HFFc6 (cell line): ENCODE data around the gene LRP1B. TPM values are rescaled to one million over a fixed set of nuclear protein-coding genes. Genes with fewer than 3 reads are reported as not detected.
A peak's percentile ranks its signal among the peaks of the same experiment; 100 is the strongest.

Experiments
- DNase-seq: peaks from one replicate; pipeline ENCODE4 v3.0.0-alpha.2; 2018
- H3K27ac Mint-ChIP-seq: 2 replicates; pipeline ENCODE4 v1.8.0; 2020; ENCODE audit warnings: mild to moderate bottlenecking, mixed read lengths
- H3K27me3 Mint-ChIP-seq: 2 replicates; pipeline ENCODE4 v1.8.0; 2021; ENCODE audit warnings: mild to moderate bottlenecking, moderate library complexity, mixed read lengths; ENCODE audit not compliant: insufficient read depth
- H3K36me3 Mint-ChIP-seq: 2 replicates; pipeline ENCODE4 v1.8.0; 2021; ENCODE audit warnings: low read depth, mixed read lengths
- H3K4me1 Mint-ChIP-seq: 2 replicates; pipeline ENCODE4 v1.8.0; 2020; ENCODE audit warnings: low read depth, mixed read lengths
- H3K4me3 Mint-ChIP-seq: 2 replicates; pipeline ENCODE4 v1.8.0; 2020; ENCODE audit warnings: mild to moderate bottlenecking, moderate library complexity, mixed read lengths
- H3K9me3 Mint-ChIP-seq: 2 replicates; pipeline ENCODE4 v1.8.0; 2020; ENCODE audit warnings: mild to moderate bottlenecking, mixed read lengths
- CTCF ChIP-seq: fragments of 200-600 bp; sonication (generic); IDR thresholded peaks from 2 replicates; pipeline ENCODE4 v1.5.0; 2021; ENCODE audit warnings: antibody characterized with exemption, mild to moderate bottlenecking
- total RNA-seq, 6 experiments: library from RNA; stranded (reverse); fragmentation: NEBNext Ultra II Directional; extraction: Animal tissue kit (Norgen Biotek cat#: 25700); gene quantifications; 2 replicates in 1 of 6; 3 replicates in 5 of 6; pipeline ENCODE4 v1.2.3, GENCODE V29; 2021

Gene LRP1B
- total RNA-seq, 6 experiments from 2014 or later = not detected

- TF ChIP-seq CTCF = no peak
- Mint-ChIP-seq H3K27me3 (no peaks in the 10 kb centered on the region), H3K9me3 (no peaks in the 10 kb centered on the region), H3K4me1 (no peaks in the 10 kb centered on the region), H3K27ac (no peak overlapping the region), H3K4me3 (no peak overlapping the region), H3K36me3 (no peaks in the 10 kb centered on the region)
- no peak for DNase-seq
These were observed 1068.8 kb downstream of the LRP1B start for GRCh38 chr2:141062031-141062430.

- H3K36me3 Mint-ChIP-seq = no peaks in the 10 kb centered on the region
- no peak for TF ChIP-seq CTCF
- H3K4me3 Mint-ChIP-seq = no peak overlapping the region
- no peaks in the 10 kb centered on the region for H3K4me1 Mint-ChIP-seq
- H3K27ac Mint-ChIP-seq = no peak overlapping the region
- H3K9me3 Mint-ChIP-seq = no peaks in the 10 kb centered on the region
- no peak for DNase-seq
- no peaks in the 10 kb centered on the region for H3K27me3 Mint-ChIP-seq
These were observed 1072.3 kb downstream of the LRP1B start for GRCh38 chr2:141058556-141058955.

GRCh38 chr2:141055531-141055930, 1075.3 kb downstream of the LRP1B start:
- peak; percentile 67 for DNase-seq
- peak overlapping the region; percentile 67; the same call in 1 of the 2 replicates for H3K27ac Mint-ChIP-seq
- no peak for TF ChIP-seq CTCF
- no peaks in the 10 kb centered on the region for H3K36me3 Mint-ChIP-seq
- no peaks in the 10 kb centered on the region for H3K4me1 Mint-ChIP-seq
- H3K4me3 Mint-ChIP-seq = no peak overlapping the region; the same call in 1 of the 2 replicates
- no peaks in the 10 kb centered on the region for H3K27me3 Mint-ChIP-seq
- H3K9me3 Mint-ChIP-seq = no peaks in the 10 kb centered on the region

GRCh38 chr2:141048951-141049350, 1081.9 kb downstream of the LRP1B start:
- Mint-ChIP-seq H3K36me3 (no peaks in the 10 kb centered on the region), H3K9me3 (no peaks in the 10 kb centered on the region), H3K4me1 (no peaks in the 10 kb centered on the region), H3K27me3 (no peaks in the 10 kb centered on the region), H3K4me3 (no peak overlapping the region), H3K27ac (no peak overlapping the region)
- no peak for TF ChIP-seq CTCF
- DNase-seq = no peak

GRCh38 chr2:141041281-141041680, 1089.5 kb downstream of the LRP1B start:
- Mint-ChIP-seq H3K27me3 (no peaks in the 10 kb centered on the region), H3K4me1 (no peaks in the 10 kb centered on the region), H3K27ac (no peak overlapping the region), H3K4me3 (no peak overlapping the region), H3K9me3 (no peaks in the 10 kb centered on the region), H3K36me3 (no peaks in the 10 kb centered on the region)
- no peak for TF ChIP-seq CTCF
- no peak for DNase-seq

- no peaks in the 10 kb centered on the region for H3K36me3 Mint-ChIP-seq
- no peak overlapping the region for H3K27ac Mint-ChIP-seq
- H3K4me3 Mint-ChIP-seq = no peak overlapping the region
- no peak for TF ChIP-seq CTCF
- no peaks in the 10 kb centered on the region for H3K9me3 Mint-ChIP-seq
- DNase-seq = no peak
- no peaks in the 10 kb centered on the region for H3K4me1 Mint-ChIP-seq
- H3K27me3 Mint-ChIP-seq = no peaks in the 10 kb centered on the region
These were observed 1092.5 kb downstream of the LRP1B start for GRCh38 chr2:141038341-141038740.
